GM12864 (cell line): ENCODE measurements around the gene SMAD7.

Source experiments
- DNase-seq: peaks from one replicate; pipeline ENCODE4 v3.0.0-alpha.2; 2011; ENCODE audit warnings: low read depth
- H3K4me3 ChIP-seq: 2 replicates; pipeline ENCODE4 v1.5.1; 2011; ENCODE audit warnings: mild to moderate bottlenecking, low read depth, low read length, control low read depth
- TF ChIP-seq, protein P1 (sequence below): IDR thresholded peaks from 2 replicates; pipeline ENCODE4 v1.5.1; 2011; ENCODE audit warnings: low read depth, mild to moderate bottlenecking, moderate library complexity, low read length, control low read depth, inconsistent platforms; ENCODE audit errors: missing control alignments

The SMAD7 gene

DNA sequence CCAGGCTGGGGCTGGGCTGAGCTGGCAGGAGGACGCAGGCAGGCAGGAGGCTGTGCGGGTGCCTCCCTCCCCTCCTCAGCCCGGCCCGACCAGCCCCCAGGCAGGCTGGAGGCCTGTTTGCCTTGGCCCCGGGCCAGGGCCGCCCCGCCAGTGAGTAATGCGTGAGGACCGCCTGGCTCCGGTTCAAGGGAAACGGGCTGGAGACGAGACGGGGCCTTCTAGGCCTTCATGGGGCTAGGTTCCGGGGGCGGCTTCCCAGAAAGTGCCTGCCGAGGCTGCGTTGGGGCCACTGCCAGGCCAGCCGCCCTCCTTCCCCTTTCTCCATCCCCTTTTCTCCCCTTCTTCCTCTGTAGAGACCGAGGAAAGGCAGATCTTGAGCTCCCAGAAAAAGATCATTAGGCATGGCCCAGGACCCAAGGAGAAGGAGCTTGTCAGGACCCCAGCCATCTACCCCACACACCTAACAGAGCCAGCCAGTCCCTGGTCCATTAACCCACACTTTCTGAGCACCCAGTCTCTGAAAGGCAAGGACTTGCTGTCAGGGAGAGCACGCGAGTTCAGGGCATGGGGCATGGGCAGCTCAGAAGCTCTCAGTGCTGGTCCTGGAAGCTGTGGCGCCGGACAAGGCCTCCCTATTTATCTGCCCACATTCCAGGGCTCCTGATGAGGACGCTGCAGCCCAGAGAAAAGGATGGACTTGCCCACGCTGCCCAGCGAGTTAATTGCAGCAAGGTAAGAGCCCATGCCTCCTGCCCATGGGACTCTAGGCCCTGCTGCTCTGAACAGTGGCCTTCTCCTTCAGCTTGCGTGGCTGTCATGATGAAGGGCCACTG, 48.5 kb downstream of the SMAD7 start:
- TF ChIP-seq, protein P1, sequence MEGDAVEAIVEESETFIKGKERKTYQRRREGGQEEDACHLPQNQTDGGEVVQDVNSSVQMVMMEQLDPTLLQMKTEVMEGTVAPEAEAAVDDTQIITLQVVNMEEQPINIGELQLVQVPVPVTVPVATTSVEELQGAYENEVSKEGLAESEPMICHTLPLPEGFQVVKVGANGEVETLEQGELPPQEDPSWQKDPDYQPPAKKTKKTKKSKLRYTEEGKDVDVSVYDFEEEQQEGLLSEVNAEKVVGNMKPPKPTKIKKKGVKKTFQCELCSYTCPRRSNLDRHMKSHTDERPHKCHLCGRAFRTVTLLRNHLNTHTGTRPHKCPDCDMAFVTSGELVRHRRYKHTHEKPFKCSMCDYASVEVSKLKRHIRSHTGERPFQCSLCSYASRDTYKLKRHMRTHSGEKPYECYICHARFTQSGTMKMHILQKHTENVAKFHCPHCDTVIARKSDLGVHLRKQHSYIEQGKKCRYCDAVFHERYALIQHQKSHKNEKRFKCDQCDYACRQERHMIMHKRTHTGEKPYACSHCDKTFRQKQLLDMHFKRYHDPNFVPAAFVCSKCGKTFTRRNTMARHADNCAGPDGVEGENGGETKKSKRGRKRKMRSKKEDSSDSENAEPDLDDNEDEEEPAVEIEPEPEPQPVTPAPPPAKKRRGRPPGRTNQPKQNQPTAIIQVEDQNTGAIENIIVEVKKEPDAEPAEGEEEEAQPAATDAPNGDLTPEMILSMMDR = no peak
- DNase-seq = no peak

DNA sequence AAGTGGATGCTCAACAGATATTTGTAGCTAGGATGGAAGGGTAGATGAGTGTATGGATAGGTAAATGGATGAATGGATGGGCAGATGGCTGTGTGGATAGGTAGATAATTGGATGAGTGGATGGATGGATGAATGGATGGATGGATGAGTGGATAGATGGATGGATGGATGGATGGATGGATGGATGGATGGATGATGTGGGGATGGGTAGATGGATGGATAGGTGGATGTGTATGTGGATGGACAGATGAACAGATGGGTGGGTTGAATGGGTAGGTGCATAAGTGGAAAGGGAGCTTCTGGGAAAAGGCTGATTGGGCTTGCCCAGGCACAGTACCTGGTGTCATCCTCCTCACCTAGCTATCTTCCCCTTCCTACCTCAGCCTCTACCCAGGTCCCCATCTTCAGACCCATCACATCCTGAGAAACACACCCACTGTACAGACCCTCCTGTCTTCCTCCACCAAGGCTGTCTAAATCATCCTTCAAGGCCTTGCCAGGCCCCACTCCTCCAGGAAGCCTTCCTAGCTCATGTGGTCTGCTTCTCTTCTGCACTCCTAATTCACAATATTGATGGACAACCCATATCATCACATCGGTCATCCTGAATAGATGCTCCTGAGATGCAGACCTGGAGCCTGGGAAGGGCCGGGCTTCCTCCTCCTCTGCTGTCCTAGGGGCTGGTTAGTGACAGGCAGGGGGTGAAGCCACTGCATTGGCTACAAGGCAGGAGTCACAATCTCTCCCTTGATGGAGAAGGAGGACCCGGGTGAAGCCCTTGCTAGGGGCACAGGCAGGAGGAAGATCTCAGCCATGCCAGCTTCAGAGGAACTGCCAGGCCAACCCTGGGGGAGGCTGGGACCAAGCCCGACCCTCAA, 49.4 kb downstream of the SMAD7 start:
- TF ChIP-seq, protein P1 = no peak
- no peak overlapping the region for H3K4me3 ChIP-seq
- no peak for DNase-seq

More for the DNA sequence above, 48.5 kb downstream of the SMAD7 start:
- H3K4me3 ChIP-seq = no peak overlapping the region

DNA sequence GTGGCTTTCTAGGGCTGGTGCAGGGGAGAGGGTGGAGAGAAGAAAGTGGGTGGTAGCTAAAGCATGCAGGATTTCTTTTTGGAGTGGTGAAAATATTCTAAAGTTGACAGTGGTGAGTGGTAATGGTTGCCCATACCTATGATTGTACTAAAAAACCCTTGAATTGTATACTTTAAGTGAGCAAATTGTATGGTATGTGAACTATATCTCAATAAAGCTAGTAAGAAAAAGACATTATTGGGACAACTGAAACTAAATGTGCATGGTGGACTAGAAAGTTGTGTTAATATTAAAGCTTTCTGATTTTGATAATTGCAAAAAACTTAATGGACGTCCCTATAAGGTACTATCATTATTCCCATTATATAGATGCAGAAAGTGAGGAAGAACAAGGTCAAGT, 50.3 kb downstream of the SMAD7 start:
- no peak overlapping the region for H3K4me3 ChIP-seq
- TF ChIP-seq, protein P1 = no peak
- DNase-seq = no peak

DNA sequence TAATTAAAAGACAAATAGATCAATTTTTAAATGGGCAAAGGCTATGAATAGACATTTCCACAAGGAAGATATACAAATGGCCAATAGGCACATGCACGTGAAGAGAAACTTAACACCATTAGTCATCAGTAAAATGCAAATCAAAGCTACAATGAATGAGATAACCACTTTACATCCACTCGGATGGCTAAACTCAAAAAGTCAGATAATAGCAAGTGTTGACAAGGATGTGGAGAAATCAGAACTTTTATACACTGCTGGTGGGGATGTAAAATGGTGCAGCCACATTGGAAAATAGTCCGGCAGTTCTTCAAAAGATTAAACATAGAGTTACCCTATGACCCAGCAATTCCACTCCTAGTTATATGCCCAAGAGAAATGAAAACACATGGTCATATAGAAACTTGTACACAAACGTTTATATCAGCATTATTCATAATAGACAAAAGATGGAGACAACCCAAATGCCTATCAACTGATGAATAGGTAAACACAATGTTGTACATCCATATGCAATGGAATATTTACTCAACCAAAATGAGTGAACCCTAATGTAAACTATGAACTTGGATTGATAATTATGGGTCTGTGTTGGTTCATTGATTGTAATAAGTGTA, 51.1 kb downstream of the SMAD7 start:
- no peak for DNase-seq
- TF ChIP-seq, protein P1 = no peak

DNA sequence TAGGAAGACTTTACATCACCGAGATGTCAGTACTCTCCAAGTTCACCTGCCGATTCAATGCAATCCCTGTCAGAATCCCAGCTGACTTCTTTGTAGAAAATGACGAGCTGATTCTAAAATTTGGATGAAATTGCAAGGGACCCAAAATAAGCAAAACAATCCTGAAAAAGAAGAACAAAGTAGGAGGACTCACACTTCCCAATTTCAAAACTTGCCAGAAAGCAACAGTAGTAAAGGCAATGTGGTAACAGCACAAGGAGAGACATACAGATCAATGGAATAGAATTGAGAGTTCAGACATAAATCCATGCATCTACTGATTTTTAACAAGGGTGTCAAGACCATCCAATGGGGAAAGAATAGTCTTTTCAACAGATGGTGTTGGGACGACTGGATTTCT, 52.2 kb downstream of the SMAD7 start:
- no peak overlapping the region for H3K4me3 ChIP-seq
- TF ChIP-seq, protein P1 = no peak
- no peak for DNase-seq

More for the DNA sequence above, 51.1 kb downstream of the SMAD7 start:
- H3K4me3 ChIP-seq = no peak overlapping the region

DNA sequence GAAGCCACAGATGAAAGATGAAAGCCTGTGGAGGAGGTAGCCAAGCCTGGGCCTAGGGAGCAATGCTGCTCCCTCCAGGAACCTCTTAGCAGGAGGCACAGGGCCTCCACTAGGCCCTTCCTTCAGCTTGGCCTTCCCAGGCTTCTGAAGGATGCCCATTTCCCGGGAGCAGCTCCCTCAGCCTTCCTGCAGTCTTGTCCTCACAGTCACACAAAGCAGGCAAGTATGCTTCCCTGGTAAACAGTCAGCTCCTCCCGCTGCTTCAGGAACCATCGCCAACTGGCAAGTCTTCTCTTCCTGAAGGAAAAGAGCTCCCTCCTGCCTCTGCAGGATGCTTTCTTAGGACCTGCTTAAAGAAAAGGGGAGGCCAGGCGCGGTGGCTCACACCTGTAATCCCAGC, 53.2 kb downstream of the SMAD7 start:
- TF ChIP-seq, protein P1 = no peak
- H3K4me3 ChIP-seq = no peak overlapping the region
- no peak for DNase-seq
